GM12892 (cell line): Measurements from ENCODE around the gene LAMA2.

Source experiments
- DNase-seq: peaks from one replicate; pipeline ENCODE4 v3.0.0; 2011; ENCODE audit not compliant: insufficient read length
- FAIRE-seq: peaks from 2 replicates; lab custom pipeline; 2011; peaks lifted over from hg19 to GRCh38; lab: Jason Lieb, UNC
- POLR2A ChIP-seq: IDR thresholded peaks from 2 replicates; pipeline ENCODE4 v1.6.1; 2011; ENCODE audit warnings: low read depth, low read length, control low read depth
- POLR2AphosphoS5 ChIP-seq: IDR thresholded peaks from 2 replicates; pipeline ENCODE4 v1.6.1; 2011; ENCODE audit warnings: low read depth, low read length, control low read depth
- TAF1 ChIP-seq: IDR thresholded peaks from 2 replicates; pipeline ENCODE4 v1.6.1; 2011; ENCODE audit warnings: low read depth, mild to moderate bottlenecking, control low read depth, low read length, borderline replicate concordance

LAMA2 gene

DNA sequence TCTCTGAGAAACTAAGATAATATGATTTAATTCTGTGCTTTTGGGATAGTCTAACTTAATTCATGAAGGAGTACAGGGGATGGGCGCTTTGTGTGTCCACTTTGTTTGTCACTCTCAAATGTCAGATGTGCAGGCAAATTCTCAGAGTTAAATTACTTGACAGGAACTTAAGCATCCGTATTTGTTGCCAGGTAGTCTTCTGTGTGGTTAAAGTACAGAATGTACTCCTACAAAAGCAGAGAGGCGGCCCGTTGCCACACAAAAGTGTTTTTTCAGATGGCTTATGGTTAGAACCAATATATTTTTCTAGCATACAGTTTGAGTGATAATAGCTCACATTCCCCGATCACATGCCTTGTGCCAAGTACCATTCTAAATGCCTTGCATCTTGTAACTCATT is 234.4 kb downstream of the LAMA2 start:
- no peak for DNase-seq
- TF ChIP-seq POLR2AphosphoS5: no peak
- no peak for TF ChIP-seq POLR2A
- no peak for TF ChIP-seq TAF1
- FAIRE-seq: no peak

- no peak for FAIRE-seq
- TF ChIP-seq POLR2AphosphoS5 (no peak), TAF1 (no peak), POLR2A (no peak)
- no peak for DNase-seq
Measured at GRCh38 chr6:129120856-129121638, 238.1 kb downstream of the LAMA2 start.

GRCh38 chr6:129124347-129124746 is 241.4 kb downstream of the LAMA2 start:
- TF ChIP-seq POLR2AphosphoS5: no peak
- TF ChIP-seq TAF1: no peak
- TF ChIP-seq POLR2A: no peak
- FAIRE-seq (no peak), DNase-seq (no peak)

- DNase-seq (no peak), FAIRE-seq (no peak)
- TF ChIP-seq POLR2AphosphoS5 (no peak), TAF1 (no peak), POLR2A (no peak)
Measured at GRCh38 chr6:129130106-129130505, 247.2 kb downstream of the LAMA2 start.

- DNase-seq (no peak), FAIRE-seq (no peak)
- TF ChIP-seq TAF1 (no peak), POLR2A (no peak), POLR2AphosphoS5 (no peak)
Measured at GRCh38 chr6:129130959-129131681, 248.2 kb downstream of the LAMA2 start.

DNA sequence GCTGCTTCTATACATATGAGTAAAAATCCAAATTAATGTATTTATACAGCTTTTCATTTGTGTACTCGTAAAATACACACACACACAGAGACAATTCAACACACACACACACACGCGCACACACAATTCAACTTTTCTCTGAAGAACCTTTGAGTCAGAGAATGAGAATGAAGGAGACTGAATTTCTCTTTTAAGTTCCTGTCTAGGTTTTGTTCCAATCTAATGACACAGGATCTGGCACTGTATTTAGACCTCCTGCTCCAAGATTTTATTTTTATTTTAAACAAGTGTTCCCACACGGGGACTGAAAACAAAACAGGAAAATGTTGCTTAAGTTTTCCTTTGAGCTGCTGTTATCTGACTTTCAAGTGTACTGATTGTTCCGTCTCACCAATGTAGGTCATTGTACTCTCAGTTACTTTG is 250.8 kb downstream of the LAMA2 start:
- FAIRE-seq (no peak), DNase-seq (no peak)
- TF ChIP-seq POLR2AphosphoS5: no peak
- no peak for TF ChIP-seq POLR2A
- no peak for TF ChIP-seq TAF1

GRCh38 chr6:129134535-129134934 is 251.6 kb downstream of the LAMA2 start:
- FAIRE-seq (no peak), DNase-seq (no peak)
- no peak for TF ChIP-seq POLR2AphosphoS5

GRCh38 chr6:129135451-129135850 is 252.5 kb downstream of the LAMA2 start:
- DNase-seq (no peak), FAIRE-seq (no peak)
- TF ChIP-seq POLR2AphosphoS5 (no peak), POLR2A (no peak), TAF1 (no peak)

DNA sequence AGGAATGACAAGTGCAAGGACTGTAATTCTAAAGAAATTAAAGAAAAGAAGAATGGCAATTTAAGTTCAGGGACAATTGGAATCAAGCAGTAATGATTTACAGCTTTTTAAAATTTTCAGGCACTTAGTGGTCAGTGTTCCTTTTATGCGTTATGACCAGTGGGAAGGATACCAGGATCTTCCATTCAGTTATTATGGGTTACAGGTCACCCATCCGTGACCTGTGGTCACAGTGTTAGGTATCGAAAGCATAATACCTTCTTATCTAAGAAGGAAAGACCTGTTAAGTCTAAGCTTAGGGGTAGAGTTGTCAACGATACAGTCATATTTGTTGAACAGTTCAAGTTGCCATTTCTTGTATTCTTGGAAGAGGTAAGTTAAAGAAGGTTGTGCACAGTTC is 253.8 kb downstream of the LAMA2 start:
- DNase-seq (no peak), FAIRE-seq (no peak)
- TF ChIP-seq TAF1: no peak
- TF ChIP-seq POLR2AphosphoS5: no peak
- TF ChIP-seq POLR2A: no peak

DNA sequence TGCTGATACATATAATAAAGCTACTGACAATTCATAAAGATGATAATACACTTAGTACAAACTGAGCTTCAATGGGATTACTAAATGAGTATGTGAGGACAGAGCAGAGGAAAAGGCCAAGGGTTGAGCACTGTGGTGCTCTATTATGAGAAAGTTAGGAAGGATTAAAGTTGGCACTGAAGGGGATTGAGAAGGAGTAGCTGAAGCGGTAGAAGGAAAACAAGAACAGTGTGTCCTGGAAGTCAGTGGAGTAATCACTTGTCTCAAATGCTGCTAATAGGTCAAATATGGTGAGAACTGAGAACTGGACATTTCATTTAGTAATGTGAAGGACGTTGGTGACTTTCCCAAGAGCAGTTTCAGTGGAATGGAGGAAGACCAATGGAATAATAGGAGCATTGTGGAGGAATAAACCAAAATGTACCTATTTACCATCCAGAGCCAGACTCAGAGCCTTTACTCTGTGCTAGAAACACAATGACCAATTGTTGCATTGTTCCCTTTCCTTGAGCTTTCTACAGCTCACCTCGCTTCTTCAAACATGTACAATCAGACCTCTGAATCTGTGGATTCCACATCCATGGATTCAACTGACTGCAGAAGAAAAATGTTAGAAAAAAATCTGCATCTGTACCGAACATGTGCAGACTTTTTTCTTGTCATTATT is 255.9 kb downstream of the LAMA2 start:
- FAIRE-seq (no peak), DNase-seq (no peak)
- TF ChIP-seq POLR2AphosphoS5 (no peak), POLR2A (no peak), TAF1 (no peak)

- no peak for TF ChIP-seq POLR2A
- FAIRE-seq (no peak), DNase-seq (no peak)
Measured at GRCh38 chr6:129140526-129140925, 257.6 kb downstream of the LAMA2 start.
